Stimulated activated CD8-positive, alpha-beta memory T cell treated with anti-CD3 and anti-CD28 coated beads, Interleukin-4, amount 100 ng/mL, for 24 hours (primary cell): Measurements from ENCODE around the gene LRRC26.

Experiments used
- DNase-seq: peaks from one replicate; pipeline ENCODE4 v3.0.0-alpha.2; 2020; ENCODE audit warnings: low read depth

The LRRC26 gene

GRCh38 chr9:137166380-137167229 lies 3.2 kb downstream of the LRRC26 start:
- no peak for DNase-seq

DNA sequence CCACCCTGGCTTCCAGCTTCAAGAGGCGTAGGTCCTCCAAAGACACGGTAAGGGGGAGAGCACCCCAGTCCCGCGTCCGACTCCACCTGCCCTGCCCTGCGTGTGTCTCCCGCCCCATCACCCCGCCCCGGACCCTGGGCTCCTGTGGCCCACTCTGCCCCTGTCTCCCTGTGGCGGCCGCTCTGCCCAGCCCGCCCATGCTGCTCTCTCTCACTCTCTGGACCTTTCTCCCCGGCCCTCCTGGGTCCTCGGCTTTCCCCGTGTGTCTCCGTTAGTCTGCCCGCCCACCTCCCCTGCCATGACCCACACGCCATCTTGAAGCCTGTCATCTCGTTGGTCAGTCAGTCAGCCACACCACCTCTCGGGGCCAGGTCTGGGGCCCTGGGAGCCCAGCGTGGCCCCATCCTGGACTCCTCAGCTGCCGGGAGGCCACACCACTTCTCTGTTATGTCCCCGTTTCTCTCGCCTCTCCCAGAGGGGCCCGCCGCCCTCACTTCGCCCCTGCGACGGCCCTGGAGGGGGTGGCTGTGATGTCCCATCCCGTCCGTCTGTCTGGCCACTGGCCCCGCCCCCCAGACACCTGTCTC lies 4.5 kb downstream of the LRRC26 start:
- DNase-seq, result no peak

DNA sequence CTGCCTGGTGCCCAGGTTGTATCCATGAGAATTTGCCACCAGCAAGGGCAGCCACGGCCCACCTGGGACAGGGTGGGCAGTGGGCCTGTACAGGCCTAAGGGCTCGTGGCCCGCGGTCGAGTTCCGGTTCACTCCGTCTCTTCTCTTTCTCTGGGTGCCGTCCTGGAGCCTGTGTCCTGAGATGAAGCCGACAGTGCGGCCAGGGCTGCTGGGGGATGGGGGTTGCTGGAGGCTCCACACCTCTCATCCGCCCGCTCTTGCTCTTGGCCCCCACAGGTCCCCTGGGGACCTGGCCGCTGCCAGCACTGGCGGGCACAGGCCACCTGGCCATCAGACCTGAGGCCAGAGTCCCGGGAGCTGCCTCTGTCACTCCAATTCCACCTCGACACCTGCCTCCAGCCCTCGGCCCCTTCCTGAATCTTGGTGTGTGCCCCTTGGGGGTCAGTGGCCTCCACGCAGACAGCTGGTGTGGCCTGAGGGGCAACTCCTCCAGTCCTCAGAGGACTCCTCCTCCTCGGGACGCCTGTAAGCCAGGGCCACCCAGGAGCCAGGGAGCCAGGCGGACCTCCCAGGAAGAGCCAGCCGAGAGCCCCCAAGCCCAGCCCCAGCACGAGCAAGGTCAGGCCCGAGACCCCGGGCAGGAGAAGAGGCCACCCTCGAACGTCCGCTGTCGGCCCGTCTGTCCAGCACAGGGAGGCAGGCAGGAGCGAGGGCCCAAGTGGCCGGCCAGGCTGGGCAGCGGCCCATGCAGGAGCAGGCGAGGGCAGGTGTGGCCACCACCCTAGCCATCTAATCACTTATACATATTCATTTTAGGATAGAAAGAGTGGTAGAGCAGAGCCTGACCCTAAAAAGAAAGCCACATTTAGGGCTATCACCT lies 5.2 kb downstream of the LRRC26 start:
- DNase-seq, result no peak

GRCh38 chr9:137163805-137164204 lies 6.0 kb downstream of the LRRC26 start:
- no peak for DNase-seq

- DNase-seq, result no peak
These were observed 6.5 kb downstream of the LRRC26 start for GRCh38 chr9:137163365-137163715.

GRCh38 chr9:137162505-137163364 lies 7.1 kb downstream of the LRRC26 start:
- no peak for DNase-seq

GRCh38 chr9:137161558-137162486 lies 8.0 kb downstream of the LRRC26 start:
- DNase-seq, result no peak

DNA sequence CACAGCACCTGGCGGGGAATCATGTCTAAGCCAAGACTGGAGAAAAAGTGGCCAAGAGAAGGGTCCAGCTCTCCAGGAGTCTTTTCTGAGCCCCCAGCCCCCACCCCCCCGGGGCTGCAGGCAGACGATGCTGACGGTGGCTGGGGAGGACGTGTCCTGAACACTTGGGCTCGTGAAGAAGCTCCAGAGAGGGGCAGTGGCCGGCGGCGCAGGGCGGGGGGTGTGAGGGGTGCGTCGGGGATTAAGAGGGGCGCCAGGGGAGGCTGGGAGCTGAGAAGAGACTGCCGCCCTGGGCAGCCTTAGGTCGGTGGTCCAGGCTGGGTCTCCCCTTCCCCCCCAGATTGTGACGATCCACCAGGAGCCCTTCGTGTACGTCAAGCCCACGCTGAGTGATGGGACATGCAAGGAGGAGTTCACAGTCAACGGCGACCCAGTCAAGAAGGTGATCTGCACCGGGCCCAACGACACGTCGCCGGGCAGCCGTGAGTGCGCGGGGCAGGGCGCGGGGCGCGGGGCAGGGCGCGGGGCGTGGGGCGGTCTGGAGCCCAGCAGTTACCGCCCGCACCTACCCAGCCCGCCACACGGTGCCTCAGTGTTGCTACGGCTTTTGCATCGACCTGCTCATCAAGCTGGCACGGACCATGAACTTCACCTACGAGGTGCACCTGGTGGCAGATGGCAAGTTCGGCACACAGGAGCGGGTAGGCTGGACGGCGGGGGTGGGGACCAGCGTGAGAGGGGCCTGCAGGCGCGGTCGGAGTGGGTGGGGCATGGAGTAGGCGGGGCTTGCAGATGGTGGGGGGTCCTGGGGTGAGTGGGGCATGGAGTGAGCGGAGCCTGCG lies 8.9 kb downstream of the LRRC26 start:
- no peak for DNase-seq

DNA sequence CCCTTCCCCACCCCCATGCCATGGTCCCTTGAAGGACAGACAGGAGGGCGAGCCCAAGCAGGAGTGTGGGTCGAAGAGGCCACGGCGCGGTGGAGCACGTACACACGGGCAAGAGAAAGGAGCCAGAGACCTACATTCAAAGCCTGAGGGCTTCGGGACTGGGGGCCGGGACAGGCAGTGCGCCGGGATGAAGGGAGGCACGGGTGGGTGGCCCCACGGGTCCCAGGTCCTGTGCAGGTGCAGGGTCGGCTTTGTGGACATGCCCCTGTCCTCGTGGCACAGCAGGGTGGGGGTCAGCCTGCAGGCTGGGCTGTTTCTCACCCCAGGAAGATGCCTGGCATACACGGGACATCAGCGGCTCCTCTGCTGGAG lies 9.8 kb downstream of the LRRC26 start:
- DNase-seq, result no peak

DNA sequence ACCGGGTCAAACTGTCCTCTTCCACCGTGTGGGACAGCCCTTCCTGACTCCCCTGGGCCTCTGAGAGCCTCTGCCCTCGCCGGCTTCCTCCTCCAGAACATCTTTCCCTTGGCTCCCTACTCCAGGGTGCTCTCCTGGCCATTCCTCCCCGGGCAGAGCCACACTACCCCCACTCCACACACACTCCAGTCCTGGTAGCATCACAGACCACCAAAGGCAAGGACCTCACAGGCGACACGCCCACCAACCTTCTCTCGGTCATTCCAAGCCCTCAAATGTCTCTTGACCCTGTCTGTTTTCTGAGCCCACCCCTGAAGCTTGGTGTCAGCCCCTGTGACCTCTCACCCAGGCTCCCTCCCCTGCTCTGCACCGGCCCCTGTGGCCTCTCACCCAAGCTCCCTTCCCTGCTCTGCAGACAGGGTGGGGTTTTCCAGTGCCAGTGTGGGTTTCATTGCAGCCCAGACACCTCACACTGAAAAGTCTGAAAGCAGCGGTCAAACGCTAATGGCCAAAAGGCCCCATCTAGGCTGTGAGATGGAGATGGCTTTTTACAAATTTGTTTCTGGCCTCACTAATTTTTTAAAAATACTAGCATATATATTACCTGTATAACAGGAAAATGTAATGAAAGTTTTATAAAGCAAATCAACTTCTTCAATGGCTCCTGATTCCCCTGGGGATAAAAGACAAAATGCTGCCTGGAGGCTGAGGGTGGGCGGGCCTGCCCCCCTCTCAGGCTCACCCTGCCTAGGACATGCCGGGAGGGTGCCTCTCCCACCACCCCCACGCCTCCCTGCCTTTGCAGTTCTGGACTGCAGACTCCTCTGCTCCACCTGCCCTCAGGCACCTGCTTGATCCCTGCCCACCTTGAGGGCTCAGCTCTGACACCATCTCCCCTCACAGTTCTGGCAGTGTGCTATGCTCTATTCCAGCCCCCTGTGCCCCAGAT lies 10.5 kb downstream of the LRRC26 start:
- no peak for DNase-seq

GRCh38 chr9:137158625-137159024 lies 11.2 kb downstream of the LRRC26 start:
- DNase-seq, result no peak

DNA sequence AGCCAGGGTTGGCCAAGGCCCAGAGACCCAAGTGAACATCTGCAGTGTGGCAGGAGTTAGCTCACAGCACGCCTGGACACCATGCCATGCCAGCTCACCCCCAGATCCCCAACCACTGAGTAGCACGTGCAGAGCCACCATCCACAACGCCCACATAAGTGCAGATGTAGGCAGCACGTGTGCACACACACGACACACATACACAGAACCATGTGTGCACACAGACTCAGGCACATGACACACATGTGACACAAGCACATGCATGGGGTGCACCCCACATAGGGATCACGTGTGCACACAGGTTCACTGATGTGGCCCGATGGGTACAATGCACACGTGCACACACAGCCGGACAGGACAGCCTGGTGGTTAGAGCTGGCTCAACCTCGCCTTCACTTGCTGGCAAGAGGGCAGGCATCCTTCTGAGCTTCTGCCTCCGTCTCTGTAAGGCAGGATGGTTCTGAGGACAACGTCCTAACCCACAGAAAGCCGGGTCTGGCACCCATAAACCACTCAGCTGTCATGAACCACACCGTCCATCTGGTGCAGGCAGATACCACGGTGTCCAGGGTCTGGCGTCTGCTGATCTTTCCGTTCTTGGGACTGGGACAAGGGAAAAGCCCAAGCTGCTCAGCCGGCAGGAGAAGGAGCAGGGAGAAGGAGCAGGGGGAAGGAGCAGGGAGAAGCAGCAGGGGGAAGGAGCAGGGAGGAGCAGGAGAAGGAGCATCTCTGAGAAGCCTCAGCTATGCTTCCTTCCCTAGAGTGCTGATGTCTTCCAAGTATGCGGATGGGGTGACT lies 12.0 kb downstream of the LRRC26 start:
- no peak for DNase-seq

- DNase-seq, result peak; percentile 40
These were observed 13.1 kb downstream of the LRRC26 start for GRCh38 chr9:137156567-137157375.

- no peak for DNase-seq
These were observed 16.9 kb downstream of the LRRC26 start for GRCh38 chr9:137152844-137153405.

- DNase-seq, result no peak
These were observed 19.0 kb downstream of the LRRC26 start for GRCh38 chr9:137150617-137151457.
